ENCODE measurements around the gene ITGB2. TPM values are rescaled to one million over a fixed set of nuclear protein-coding genes. Genes with fewer than 3 reads are reported as not detected.

Gene ITGB2
- polyA plus RNA-seq, 2 donors = 7.3 to 10.0 TPM

DNA sequence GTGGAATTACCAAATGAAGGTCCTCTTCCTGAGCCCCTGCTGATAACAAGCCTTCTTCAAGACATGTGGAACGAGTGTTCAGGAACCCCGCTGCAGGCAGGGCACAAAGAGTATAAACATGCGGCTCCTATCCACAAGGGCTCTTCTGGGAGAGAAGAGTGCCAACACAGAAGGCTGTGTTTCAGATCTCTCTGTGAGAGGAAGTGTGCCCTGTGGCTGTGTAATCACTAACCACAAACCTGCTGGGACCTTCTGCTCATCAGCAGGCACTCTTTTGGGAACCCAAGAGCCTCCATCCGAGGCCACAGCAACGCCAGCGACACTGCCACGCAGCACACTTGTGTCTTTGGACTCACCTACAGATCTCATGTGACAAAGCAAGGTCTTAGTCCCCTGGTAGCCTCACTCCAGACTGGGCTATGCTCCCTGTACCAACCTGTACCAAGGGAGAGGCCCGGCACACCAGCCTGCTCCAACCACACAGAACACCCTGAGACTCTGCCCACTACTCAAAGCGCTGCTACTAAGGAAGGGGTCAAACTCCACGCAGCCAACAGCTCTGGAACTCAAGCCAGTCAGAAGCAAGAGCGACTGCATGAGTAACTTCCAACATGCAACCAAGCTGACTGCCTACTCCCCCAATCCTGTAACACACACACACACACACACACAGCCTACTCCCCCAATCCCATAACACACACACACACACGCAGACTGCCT is 55.0 kb downstream of the ITGB2 start:
- Histone ChIP-seq H3K4me1 (ENCODE audit: control insufficient read depth in 2 of 2, insufficient read depth in 2 of 2, low read length in 1 of 2) (peaks cover 3 to 8% of the 10 kb centered on the region in 2 donors), H3K27ac (ENCODE audit: low read depth in 2 of 2, low read length in 1 of 2) (peak overlapping the region in 1 of 2 donors; percentile 33), H3K36me3 (ENCODE audit: control insufficient read depth in 2 of 2, insufficient read depth in 2 of 2, low read length in 1 of 2) (peaks cover 9 to 20% of the 10 kb centered on the region in 2 donors), H3K4me3 (ENCODE audit: low read depth in 1 of 2, low read length in 2 of 2) (no peak overlapping the region), H3K27me3 (ENCODE audit: control insufficient read depth in 1 of 2, insufficient read depth in 2 of 2, low read length in 2 of 2) (no peaks in the 10 kb centered on the region), H3K9me3 (ENCODE audit: control insufficient read depth in 2 of 2, insufficient read depth in 1 of 2, low read depth in 1 of 2, low read length in 1 of 2) (no peaks in the 10 kb centered on the region)
- WGBS, 2 donors = 75 to 79% methylated on average over 12 of the region's 12 CpGs

DNA sequence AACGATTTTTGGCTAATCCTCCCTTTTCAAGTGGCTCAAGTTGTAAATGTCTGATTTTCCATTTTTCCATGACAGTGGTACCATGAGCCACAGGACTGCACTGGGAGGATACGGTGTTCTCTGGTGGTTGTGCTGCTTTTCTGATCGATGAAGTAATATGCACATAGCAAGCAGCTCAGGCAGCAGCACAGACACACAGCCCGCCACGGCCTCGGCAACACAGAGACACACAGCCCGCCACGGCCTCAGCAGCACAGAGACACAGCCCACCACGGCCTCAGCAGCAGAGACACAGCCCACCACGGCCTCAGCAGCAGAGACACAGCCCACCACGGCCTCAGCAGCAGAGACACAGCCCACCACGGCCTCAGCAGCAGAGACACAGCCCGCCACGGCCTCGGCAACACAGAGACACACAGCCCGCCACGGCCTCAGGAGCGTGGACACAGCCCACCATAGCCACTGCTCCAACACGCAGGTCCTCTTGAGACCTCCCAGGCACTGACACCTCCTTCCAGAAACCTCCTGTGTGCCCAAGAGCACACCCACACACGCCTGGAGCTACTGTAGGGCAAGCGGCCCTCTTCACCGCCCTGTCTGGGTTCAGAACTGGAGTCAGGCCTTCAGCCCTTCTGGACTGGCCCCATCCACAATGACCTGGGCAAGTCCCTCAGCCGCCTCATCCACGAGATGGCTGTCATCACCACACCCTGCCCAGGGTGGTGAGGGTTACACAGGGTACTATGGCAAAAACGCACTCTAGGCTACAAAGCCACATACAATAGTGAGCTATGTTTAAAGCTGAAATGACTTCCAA is 57.6 kb downstream of the ITGB2 start:
- H3K36me3 ChIP-seq (ENCODE audit: control insufficient read depth in 2 of 2, insufficient read depth in 2 of 2, low read length in 1 of 2) = peaks cover 9 to 31% of the 10 kb centered on the region in 2 donors
- 89 to 90% methylated on average over 24 to 25 of the region's 25 CpGs for WGBS, 2 donors
- H3K27me3 ChIP-seq (ENCODE audit: control insufficient read depth in 1 of 2, insufficient read depth in 2 of 2, low read length in 2 of 2) = no peaks in the 10 kb centered on the region
- no peak overlapping the region for H3K4me3 ChIP-seq (ENCODE audit: low read depth in 1 of 2, low read length in 2 of 2)
- H3K4me1 ChIP-seq (ENCODE audit: control insufficient read depth in 2 of 2, insufficient read depth in 2 of 2, low read length in 1 of 2) = peaks cover 6 to 16% of the 10 kb centered on the region in 2 donors
- no peaks in the 10 kb centered on the region for H3K9me3 ChIP-seq (ENCODE audit: control insufficient read depth in 2 of 2, insufficient read depth in 1 of 2, low read depth in 1 of 2, low read length in 1 of 2)
- no peak overlapping the region for H3K27ac ChIP-seq (ENCODE audit: low read depth in 2 of 2, low read length in 1 of 2)

DNA sequence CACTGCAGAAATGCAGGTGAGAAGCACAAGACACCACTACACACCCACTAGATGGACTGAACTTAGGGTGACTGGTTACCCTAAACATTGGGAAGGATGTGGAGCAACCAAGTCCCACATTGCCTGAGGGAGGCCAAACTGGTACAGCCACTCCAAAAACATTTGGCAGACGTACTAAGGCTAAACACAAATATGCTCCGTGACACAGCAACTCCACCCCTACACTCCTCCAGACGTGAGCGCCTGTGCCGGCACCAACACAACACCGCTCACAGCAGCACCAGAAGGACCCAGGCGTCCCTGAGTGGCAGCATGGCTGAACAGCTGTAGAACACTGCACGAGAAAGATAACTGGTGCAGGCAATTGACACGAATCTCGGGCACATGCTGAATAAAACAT is 61.9 kb downstream of the ITGB2 start:
- 44 to 61% methylated on average over 10 of the region's 10 CpGs for WGBS, 2 donors
- peaks cover 6 to 11% of the 10 kb centered on the region in 2 donors for H3K4me1 ChIP-seq (ENCODE audit: control insufficient read depth in 2 of 2, insufficient read depth in 2 of 2, low read length in 1 of 2)
- peaks cover 4 to 48% of the 10 kb centered on the region in 2 donors for H3K36me3 ChIP-seq (ENCODE audit: control insufficient read depth in 2 of 2, insufficient read depth in 2 of 2, low read length in 1 of 2)
- H3K27ac ChIP-seq (ENCODE audit: low read depth in 2 of 2, low read length in 1 of 2) = no peak overlapping the region
- no peaks in the 10 kb centered on the region for H3K27me3 ChIP-seq (ENCODE audit: control insufficient read depth in 1 of 2, insufficient read depth in 2 of 2, low read length in 2 of 2)
- no peaks in the 10 kb centered on the region for H3K9me3 ChIP-seq (ENCODE audit: control insufficient read depth in 2 of 2, insufficient read depth in 1 of 2, low read depth in 1 of 2, low read length in 1 of 2)
- no peak overlapping the region for H3K4me3 ChIP-seq (ENCODE audit: low read depth in 1 of 2, low read length in 2 of 2)

DNA sequence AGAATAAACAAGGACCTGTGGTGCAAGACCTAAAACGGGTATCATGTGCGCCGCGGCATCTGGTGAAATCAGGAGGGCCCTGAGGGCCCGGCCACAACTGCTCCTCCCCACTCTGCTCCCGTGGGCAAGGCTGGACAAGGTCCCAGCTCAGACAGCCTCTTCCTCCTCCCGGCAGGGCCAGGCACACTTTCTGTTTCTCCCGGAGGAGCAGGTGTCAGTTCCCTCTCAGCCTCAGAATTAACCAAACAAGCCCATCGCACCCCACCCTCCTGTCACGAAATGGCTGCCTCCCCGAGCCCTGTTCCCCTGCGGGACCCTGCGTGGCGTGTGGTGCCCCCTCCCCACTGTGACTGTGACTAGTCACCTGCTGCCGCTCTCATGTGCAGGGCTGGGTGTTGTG is 62.4 kb downstream of the ITGB2 start:
- Histone ChIP-seq H3K27me3 (ENCODE audit: control insufficient read depth in 1 of 2, insufficient read depth in 2 of 2, low read length in 2 of 2) (no peaks in the 10 kb centered on the region), H3K9me3 (ENCODE audit: control insufficient read depth in 2 of 2, insufficient read depth in 1 of 2, low read depth in 1 of 2, low read length in 1 of 2) (no peaks in the 10 kb centered on the region), H3K4me3 (ENCODE audit: low read depth in 1 of 2, low read length in 2 of 2) (no peak overlapping the region), H3K36me3 (ENCODE audit: control insufficient read depth in 2 of 2, insufficient read depth in 2 of 2, low read length in 1 of 2) (peaks cover 2 to 52% of the 10 kb centered on the region in 2 donors), H3K4me1 (ENCODE audit: control insufficient read depth in 2 of 2, insufficient read depth in 2 of 2, low read length in 1 of 2) (peaks cover 6 to 14% of the 10 kb centered on the region in 2 donors), H3K27ac (ENCODE audit: low read depth in 2 of 2, low read length in 1 of 2) (peak overlapping the region in 1 of 2 donors; percentile 38)
- WGBS, 2 donors = 60 to 69% methylated on average over 15 of the region's 15 CpGs

DNA sequence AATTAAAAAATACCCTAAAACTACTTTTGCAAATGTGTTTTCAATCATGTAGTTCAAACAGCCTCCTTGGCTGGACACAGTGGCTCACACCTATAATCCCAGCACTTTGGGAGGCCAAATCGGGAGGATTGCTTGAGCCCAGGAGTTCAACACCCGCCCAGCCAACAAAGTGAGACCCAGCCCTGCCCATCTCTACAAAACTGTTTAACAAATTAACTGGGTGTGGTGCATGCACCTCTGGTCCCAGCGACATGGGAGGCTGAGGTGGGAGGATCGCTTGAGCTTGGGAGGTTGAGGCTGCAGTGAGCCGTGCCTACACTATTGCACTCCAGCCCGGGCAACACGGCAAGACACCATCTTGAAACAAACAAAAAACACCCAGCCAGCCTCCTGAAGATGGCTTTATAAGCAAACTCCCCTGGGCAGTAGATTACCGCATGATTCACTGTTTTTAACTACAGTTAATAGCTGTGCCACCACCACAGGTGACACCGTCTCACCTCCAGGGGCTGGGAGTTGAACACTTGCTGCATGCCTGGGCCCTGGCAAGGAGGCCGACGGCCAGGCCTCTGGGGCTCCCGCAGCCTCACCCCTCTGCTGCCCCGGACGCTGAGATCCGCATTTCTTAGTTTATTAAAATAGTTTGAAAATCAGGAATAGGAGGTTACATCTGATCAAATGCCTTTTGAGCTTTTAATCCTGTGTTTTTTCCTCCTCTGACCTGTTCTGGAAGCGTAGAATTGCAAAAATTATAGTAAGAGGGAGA is 63.4 kb downstream of the ITGB2 start:
- WGBS, 2 donors = 90 to 91% methylated on average over 16 of the region's 16 CpGs
- Histone ChIP-seq H3K27ac (ENCODE audit: low read depth in 2 of 2, low read length in 1 of 2) (no peak overlapping the region), H3K27me3 (ENCODE audit: control insufficient read depth in 1 of 2, insufficient read depth in 2 of 2, low read length in 2 of 2) (no peaks in the 10 kb centered on the region), H3K9me3 (ENCODE audit: control insufficient read depth in 2 of 2, insufficient read depth in 1 of 2, low read depth in 1 of 2, low read length in 1 of 2) (no peaks in the 10 kb centered on the region), H3K36me3 (ENCODE audit: control insufficient read depth in 2 of 2, insufficient read depth in 2 of 2, low read length in 1 of 2) (peaks cover 0 to 53% of the 10 kb centered on the region in 2 donors), H3K4me1 (ENCODE audit: control insufficient read depth in 2 of 2, insufficient read depth in 2 of 2, low read length in 1 of 2) (peaks cover 4 to 14% of the 10 kb centered on the region in 2 donors), H3K4me3 (ENCODE audit: low read depth in 1 of 2, low read length in 2 of 2) (no peak overlapping the region)

DNA sequence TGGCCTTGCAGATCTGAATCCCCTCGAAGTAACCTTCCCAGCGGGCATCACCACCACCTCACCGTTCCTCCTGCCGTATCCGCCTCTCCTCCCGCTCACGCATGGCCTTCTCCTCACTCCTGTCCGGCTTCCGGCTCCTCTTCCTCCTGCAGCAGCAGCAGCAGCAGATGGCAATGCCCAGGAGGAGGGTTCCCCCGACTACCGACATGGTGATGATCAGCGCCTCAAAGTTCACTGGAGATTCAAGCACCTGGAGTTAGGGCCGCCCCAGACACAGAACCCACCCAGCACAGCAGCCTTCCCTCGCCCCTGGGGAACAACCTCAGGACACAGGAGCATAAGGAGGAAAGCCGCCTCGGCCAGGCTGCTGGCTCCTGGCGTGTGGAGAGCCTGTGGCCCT is 64.6 kb downstream of the ITGB2 start:
- Histone ChIP-seq H3K4me1 (ENCODE audit: control insufficient read depth in 2 of 2, insufficient read depth in 2 of 2, low read length in 1 of 2) (peaks cover 4 to 14% of the 10 kb centered on the region in 2 donors), H3K27me3 (ENCODE audit: control insufficient read depth in 1 of 2, insufficient read depth in 2 of 2, low read length in 2 of 2) (no peaks in the 10 kb centered on the region), H3K27ac (ENCODE audit: low read depth in 2 of 2, low read length in 1 of 2) (no peak overlapping the region), H3K9me3 (ENCODE audit: control insufficient read depth in 2 of 2, insufficient read depth in 1 of 2, low read depth in 1 of 2, low read length in 1 of 2) (no peaks in the 10 kb centered on the region), H3K36me3 (ENCODE audit: control insufficient read depth in 2 of 2, insufficient read depth in 2 of 2, low read length in 1 of 2) (peaks cover 0 to 50% of the 10 kb centered on the region in 2 donors), H3K4me3 (ENCODE audit: low read depth in 1 of 2, low read length in 2 of 2) (no peak overlapping the region)
- WGBS, 2 donors = 94% methylated on average over 17 of the region's 17 CpGs

DNA sequence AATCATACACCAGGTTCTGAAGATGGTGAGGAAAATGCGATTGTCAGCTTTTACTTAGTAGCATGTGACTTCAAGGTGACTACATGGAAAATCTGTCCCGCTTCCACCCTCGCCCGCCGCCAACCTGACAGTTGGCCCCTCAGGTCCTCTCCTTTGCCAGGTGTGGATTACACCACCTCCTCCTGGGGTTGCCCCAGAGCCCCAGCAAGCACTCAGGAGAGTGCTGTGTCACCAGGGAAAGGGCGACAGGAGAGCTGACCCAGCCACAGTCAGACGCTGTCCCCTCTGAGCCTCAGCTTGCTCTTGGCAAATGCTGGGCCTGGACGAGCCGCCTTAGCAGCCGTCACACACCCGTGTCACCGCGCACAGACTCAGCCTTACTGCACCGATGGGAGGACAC is 65.1 kb downstream of the ITGB2 start:
- no peak overlapping the region for H3K27ac ChIP-seq (ENCODE audit: low read depth in 2 of 2, low read length in 1 of 2)
- H3K36me3 ChIP-seq (ENCODE audit: control insufficient read depth in 2 of 2, insufficient read depth in 2 of 2, low read length in 1 of 2) = peaks cover 0 to 51% of the 10 kb centered on the region in 2 donors
- H3K4me1 ChIP-seq (ENCODE audit: control insufficient read depth in 2 of 2, insufficient read depth in 2 of 2, low read length in 1 of 2) = peaks cover 4 to 14% of the 10 kb centered on the region in 2 donors

DNA sequence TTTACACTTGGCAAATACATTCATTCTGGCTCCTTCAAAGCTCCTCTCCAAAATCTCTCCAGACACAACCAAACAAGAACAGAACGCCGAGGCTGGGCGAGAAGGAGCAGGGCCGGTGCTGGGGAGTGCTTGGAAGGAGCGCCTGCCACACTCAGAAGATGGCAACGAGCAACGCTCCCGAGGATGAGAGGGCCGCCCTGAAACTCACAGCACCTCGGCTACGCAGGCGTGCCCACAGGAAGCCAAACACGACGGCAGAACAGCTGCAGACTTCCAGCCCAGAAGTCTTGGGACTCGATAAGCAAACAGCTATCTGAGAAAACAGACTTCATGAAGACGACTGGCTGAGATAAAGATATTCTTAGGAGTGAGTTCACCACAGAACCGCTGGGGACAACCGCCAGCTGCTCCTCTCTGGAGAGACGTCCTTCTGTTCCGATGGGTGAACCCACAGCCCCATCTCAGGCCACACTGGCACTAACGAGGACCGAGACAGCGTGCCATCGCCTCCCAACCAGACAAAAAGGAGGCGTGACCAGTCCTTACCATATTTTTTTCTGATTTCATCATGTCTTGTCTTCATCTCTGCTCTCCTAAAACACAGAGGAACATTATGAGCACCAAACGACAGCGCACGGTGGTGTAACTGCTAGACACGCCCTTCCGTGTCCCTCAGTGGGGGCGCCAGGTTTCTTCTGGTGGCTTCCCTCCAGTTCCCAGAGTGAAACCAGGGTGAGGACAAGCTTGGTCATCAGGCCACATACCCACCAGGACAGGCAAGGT is 65.8 kb downstream of the ITGB2 start:
- no peak overlapping the region for H3K4me3 ChIP-seq (ENCODE audit: low read depth in 1 of 2, low read length in 2 of 2)
- WGBS, 2 donors = 88 to 89% methylated on average over 31 of the region's 31 CpGs
- no peaks in the 10 kb centered on the region for H3K27me3 ChIP-seq (ENCODE audit: control insufficient read depth in 1 of 2, insufficient read depth in 2 of 2, low read length in 2 of 2)
- peaks cover 0 to 56% of the 10 kb centered on the region in 2 donors for H3K36me3 ChIP-seq (ENCODE audit: control insufficient read depth in 2 of 2, insufficient read depth in 2 of 2, low read length in 1 of 2)
- no peak overlapping the region for H3K27ac ChIP-seq (ENCODE audit: low read depth in 2 of 2, low read length in 1 of 2)
- no peaks in the 10 kb centered on the region for H3K9me3 ChIP-seq (ENCODE audit: control insufficient read depth in 2 of 2, insufficient read depth in 1 of 2, low read depth in 1 of 2, low read length in 1 of 2)
- peaks cover 4 to 14% of the 10 kb centered on the region in 2 donors for H3K4me1 ChIP-seq (ENCODE audit: control insufficient read depth in 2 of 2, insufficient read depth in 2 of 2, low read length in 1 of 2)

More for the DNA sequence above, 65.1 kb downstream of the ITGB2 start:
- no peak overlapping the region for H3K4me3 ChIP-seq (ENCODE audit: low read depth in 1 of 2, low read length in 2 of 2)
- WGBS, 2 donors = 93 to 94% methylated on average over 14 of the region's 14 CpGs
- H3K27me3 ChIP-seq (ENCODE audit: control insufficient read depth in 1 of 2, insufficient read depth in 2 of 2, low read length in 2 of 2) = no peaks in the 10 kb centered on the region
- no peaks in the 10 kb centered on the region for H3K9me3 ChIP-seq (ENCODE audit: control insufficient read depth in 2 of 2, insufficient read depth in 1 of 2, low read depth in 1 of 2, low read length in 1 of 2)

DNA sequence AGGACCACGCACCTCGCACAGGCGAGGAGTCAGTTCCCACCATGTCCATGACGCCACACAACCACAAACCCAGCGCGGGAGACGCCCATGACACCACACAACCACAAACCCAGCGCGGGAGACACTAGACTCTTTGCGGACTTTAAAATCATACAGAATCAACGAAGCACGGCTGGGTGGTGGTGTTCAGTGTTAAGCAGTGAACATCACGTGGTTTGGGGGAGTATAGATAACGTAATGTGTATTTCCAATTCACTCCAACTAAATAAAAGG is 66.4 kb downstream of the ITGB2 start:
- Histone ChIP-seq H3K9me3 (ENCODE audit: control insufficient read depth in 2 of 2, insufficient read depth in 1 of 2, low read depth in 1 of 2, low read length in 1 of 2) (no peaks in the 10 kb centered on the region), H3K4me1 (ENCODE audit: control insufficient read depth in 2 of 2, insufficient read depth in 2 of 2, low read length in 1 of 2) (peaks cover 4 to 14% of the 10 kb centered on the region in 2 donors), H3K27me3 (ENCODE audit: control insufficient read depth in 1 of 2, insufficient read depth in 2 of 2, low read length in 2 of 2) (no peaks in the 10 kb centered on the region), H3K27ac (ENCODE audit: low read depth in 2 of 2, low read length in 1 of 2) (no peak overlapping the region), H3K4me3 (ENCODE audit: low read depth in 1 of 2, low read length in 2 of 2) (no peak overlapping the region), H3K36me3 (ENCODE audit: control insufficient read depth in 2 of 2, insufficient read depth in 2 of 2, low read length in 1 of 2) (peaks cover 0 to 57% of the 10 kb centered on the region in 2 donors)
- 86% methylated on average over 14 of the region's 14 CpGs for WGBS, 2 donors

All from esophagus (tissue), 2 donors.